GM21526 (cell line): ENCODE results near the gene FSHB.
"Not testable (repeated sequence)": the region's sequence is repeated elsewhere in the genome, so short reads cannot be mapped to it uniquely, and the experiment has no call there.

Experiments
- ATAC-seq: cut with Tn5 transposase; IDR thresholded peaks from one replicate; pipeline ENCODE4 v1.9.1; 2021; ENCODE audit warnings: moderate library complexity; ENCODE audit not compliant: unreplicated experiment, low FRiP score

Gene FSHB

GRCh38 chr11:30261821-30262220 is 31.0 kb downstream of the FSHB start:
- no peak for ATAC-seq

- ATAC-seq = not testable (repeated sequence)
Observed at GRCh38 chr11:30268638-30269037, 37.8 kb downstream of the FSHB start.

GRCh38 chr11:30270671-30271070 is 39.9 kb downstream of the FSHB start:
- no peak for ATAC-seq

GRCh38 chr11:30277176-30277575 is 46.4 kb downstream of the FSHB start:
- no peak for ATAC-seq

GRCh38 chr11:30279796-30280195 is 49.0 kb downstream of the FSHB start:
- ATAC-seq = no peak

- peak; percentile 21 for ATAC-seq
Observed at GRCh38 chr11:30281476-30282288, 50.9 kb downstream of the FSHB start.

- ATAC-seq = peak; percentile 57
Observed at GRCh38 chr11:30282289-30282631, 51.4 kb downstream of the FSHB start.
